HG02884 (cell line): Measurements from ENCODE around the gene TMEM132D.
"Not testable (repeated sequence)": the region's sequence is repeated elsewhere in the genome, so short reads cannot be mapped to it uniquely, and the experiment has no call there.

Experiments used
- ATAC-seq: cut with Tn5 transposase; IDR thresholded peaks from one replicate; pipeline ENCODE4 v1.9.1; 2021; ENCODE audit warnings: mild to moderate bottlenecking, moderate library complexity; ENCODE audit not compliant: unreplicated experiment

The TMEM132D gene

DNA sequence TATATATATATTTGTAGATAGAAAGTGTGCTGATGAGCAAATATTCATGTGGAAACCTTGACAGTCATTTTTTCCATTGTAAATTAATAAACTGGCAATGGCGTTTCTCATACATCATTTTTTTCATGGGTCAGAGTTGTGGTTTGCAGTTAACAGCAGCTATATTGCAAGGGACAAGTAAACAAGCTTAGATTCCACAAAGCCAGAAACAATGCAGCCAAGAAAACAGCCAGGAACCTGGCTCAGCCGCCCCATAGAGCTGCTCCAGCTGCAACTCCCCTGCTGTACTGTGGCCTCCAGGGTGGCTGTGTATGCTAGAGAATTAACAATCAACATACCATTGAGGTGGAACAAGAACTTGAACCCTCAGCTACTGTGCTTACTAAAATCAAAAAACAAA is 298.2 kb downstream of the TMEM132D start:
- ATAC-seq: no peak

DNA sequence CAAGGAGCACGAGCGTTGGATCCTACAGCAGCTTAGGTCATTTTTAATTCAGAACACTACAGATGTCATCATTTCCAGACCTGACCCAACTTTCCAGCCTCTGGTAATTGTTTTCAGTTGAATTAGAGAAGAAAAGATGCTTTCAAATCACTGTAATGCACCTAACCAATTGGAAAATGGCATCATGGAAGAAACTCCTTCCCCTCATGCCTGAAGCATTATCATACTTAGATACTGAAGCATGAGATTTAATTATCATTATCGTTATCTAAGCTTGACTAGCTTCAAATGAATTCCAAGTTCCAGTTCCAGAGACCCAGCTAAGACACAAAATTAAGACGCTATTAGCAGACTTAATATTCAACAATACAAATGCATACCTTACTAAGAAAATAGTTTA is 299.3 kb downstream of the TMEM132D start:
- ATAC-seq: no peak

DNA sequence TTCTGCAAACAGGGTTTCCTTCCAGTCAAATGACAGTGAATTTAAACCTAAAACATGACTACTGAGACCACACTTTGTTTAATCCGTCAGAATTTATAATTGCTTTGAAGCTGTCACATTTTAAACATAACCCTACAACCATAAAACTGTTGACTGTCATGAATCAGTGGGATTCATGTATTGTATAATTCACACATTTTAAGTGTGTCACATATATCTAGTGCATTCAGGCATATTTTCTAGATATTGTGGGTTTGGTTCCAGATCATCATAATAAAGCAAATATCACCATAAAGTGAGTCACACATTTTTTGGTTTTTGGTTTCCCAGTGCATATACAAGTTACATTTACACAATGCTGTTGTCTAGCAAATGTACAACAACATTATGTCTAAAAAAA is 304.4 kb downstream of the TMEM132D start:
- no peak for ATAC-seq

DNA sequence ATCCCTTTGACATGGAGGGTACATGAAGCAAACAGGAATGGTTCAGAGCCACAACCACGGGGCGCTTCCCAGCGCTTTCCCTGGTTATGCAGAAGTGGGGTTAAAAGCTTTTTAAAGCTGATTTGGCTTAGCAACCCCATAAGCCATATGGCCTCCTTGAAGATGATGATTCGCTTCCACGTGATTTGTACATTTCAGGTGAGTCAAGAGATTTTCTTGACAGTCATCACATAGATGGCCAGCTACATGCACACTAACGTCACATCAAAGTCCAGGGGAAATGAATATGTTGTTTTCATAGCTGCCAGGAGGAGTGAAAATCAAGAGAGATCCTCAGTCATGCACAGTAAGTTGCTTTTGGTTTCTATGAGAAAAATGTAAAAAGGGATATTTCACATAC is 309.7 kb downstream of the TMEM132D start:
- ATAC-seq: no peak

DNA sequence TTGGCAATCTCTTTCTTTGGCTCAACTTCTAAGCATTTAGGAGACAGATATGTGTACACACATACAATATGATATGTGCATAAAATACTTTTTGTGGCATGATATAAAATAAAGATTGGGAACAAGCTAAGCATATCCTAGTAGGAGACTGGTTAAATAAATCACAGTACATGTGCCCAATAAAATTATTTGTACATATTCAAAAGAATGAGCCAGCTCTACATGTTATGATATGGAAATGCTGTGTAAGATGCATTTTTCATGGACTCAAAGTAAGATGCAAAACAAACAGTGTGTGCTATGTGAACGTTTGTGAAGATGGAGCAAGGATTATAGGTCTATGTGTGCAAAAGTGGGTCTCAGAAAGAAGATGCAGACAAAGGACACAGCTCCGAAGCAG is 311.4 kb downstream of the TMEM132D start:
- no peak for ATAC-seq

DNA sequence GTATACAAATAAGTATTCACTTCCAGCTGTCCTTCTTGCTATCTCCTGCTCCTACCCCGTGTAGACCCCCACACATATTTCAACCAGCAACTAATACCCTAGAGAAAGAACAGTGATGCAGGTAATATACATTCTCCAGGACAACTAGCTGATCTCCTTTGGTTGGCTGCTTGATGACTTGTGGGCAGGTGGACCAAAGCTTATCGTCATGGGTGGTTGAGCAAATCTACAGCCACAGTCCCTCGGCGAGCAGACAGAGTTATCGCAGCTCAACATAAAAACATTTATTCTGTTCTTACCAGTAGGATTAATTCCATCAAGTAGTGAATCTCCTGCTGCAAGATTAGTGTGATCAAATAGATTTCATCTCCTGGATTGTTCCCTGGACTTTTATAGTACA is 314.3 kb downstream of the TMEM132D start:
- no peak for ATAC-seq

DNA sequence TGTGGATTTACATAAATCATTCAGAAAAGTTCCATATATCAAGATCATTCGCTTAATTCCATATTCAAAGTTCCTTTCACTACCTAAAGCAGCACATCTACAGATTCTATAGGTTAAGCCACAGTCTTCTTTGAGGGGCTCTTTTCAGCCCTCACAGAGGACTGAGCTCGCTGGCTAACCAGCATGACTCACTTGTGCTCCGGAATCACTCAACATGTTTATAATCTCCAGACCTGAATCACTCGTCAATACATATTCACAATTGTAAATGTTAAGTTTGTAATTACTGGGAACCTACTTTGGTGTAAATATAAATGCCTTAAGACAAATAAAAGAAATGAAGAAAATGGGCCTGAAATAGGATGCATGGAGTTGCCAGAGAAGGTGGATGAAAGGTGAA is 315.7 kb downstream of the TMEM132D start:
- ATAC-seq: no peak

DNA sequence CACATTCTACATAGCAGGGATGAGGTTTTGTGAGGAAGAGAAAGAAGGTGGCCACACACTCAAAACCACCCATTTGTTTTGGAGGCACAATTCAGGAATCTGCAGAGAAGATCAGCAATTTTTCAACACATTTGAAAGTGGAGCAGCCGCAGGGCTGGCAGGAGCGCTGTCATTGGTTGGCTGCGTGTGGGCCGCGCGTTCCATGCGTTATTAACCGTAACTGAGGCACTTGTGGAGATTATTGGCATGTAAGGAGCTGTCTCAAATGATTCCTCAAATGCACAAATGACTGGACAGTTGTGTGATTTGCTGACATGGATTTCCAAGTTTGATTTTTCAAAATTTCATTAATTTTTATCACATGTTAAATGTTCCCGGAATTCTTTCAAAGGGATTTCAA is 318.5 kb downstream of the TMEM132D start:
- no peak for ATAC-seq

DNA sequence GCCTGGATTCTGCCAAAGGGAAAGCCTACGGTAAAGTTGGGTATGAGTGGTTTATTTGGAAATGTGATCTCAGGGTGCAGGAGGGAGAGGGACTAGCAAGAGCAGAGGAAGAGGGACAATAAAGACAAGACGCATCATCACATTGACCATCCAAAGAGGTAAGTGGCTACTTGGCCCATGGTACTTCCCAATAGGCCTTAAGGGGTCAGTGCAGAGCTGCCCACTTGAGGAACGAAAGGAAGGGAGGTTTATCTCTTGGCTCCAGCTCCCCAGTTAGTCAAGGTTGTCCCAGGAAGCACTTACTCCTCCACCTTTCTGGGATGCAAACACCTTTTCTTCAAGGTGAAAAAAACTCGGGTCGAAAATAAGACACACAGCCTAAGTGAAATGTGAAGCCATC is 323.9 kb downstream of the TMEM132D start:
- no peak for ATAC-seq

DNA sequence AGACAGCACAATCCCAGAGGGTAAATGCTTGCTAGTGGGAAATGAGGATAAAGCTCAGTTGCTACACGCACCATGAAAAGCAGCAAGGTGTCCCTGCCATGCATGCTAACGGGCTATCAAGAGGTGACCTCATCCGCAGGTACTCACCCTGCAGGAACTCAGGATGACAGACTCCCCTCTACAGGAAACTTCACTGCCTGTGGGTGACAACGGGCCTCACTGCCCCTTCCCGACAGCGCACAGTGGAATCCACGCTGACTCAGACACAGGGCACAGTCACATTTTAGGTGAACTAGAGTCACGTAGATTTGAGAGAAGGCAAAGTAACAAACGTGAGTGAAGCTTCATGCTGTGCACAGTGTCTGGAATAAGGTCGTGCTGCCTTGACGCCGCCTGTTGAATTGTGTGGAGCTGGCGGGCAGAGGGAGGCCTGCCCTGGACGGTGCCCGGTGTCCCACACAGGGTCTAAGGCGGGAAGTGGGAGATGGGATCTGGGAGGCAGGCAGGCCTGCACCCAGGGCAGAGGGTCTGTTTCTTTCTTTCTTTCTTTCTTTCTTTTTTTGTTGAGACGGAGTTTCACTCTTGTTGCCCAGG is 331.8 kb downstream of the TMEM132D start:
- no peak for ATAC-seq

DNA sequence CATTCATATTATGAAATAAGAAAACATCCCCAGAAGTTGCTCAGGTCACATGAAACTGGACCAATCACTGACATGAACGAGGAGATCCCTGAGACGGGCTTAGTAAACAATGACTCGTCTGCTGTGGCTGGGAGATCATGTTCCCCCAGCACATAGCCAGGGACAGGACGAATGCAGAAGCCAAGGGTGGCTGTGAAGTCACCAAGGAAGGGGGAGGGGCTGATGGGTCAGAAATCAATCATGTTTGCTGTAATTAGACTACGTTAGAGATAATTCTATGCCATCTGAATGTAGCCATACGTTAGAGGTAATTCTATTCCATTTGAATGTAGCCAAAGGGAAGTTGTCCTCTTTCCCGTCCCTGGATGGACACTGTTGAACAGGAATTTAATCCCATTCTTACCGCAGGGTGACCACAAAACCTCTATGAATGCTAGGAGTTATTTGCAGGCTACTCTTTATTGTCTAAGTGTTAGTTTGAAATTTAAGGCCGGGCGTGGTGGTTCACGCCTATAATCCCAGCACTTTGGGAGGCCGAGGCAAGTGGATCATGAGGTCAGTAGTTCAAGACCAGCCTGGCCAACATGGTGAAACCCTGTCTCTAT is 332.9 kb downstream of the TMEM132D start:
- no peak for ATAC-seq

DNA sequence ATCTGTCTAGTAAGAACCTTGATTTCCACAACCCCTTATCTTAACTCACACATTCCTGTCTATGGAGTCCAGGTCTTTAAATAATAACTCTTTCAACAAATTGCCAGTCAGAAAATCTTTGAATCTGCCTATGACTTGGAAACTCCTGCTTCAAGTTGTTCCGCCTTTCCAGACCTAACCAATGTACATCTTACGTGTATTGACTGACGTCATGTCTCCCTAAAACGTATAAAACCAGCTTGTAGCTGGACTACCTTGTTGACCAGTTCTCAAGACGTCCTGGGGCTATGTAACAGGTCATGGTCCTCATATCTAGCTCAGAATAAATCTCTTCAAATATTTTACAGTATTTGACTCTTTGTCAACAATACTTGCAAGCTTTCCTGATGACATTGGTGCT is 337.0 kb downstream of the TMEM132D start:
- no peak for ATAC-seq

DNA sequence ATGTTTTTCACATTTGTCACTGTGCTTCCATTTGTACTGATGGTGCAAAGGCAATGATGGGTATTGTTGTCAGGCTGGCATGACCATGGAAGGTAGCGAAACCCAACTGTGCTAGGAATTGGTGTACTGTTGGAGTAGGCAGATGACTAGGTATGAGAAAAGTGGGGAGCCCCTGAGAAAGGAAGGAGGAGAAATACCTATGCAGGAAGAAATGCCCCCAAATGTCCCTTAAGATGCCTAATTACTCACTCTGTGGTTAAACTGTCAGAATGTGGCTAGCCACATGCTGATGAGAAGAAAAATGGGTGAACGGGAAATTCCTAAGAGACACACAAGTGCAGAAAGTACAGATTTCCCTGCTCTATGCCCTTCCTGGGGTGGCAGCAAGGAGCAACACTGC is 339.1 kb downstream of the TMEM132D start:
- no peak for ATAC-seq

DNA sequence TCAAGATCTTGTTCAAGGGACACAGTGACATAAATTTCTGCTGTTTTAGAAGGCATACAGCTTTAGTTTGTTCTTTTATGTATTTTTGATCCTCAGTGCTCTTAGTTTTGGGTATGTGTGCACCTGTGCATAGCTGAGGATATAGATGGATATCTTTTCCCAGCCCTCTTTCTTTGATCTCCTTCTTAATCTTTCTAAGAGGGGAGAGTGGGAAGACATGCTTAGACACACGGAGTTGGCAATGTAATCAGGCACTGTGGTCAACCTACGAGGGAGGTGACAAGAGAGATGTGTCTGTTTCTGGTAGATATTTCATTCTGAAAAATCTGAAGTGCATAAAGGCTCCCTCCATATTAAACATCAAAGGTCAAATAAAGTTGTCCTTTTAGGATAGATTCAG is 340.6 kb downstream of the TMEM132D start:
- ATAC-seq: no peak

DNA sequence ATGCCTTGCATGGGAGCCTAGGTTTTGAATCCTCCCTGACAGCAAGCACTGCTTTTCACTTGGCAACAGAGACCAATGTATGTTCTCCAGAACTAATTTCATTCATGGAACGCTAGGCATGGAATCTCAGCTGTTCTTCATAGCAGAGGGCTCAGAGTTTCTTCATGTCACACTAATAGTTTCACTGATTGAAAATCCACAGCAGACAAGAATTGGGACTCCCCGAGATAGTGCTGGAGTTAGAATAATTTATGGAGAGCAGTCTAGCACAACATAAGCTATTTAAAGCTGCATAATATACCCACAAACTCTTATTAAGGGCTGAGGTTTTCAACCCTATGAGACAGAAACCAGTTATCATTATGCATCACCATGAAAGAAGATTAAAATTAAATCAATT is 342.5 kb downstream of the TMEM132D start:
- ATAC-seq: no peak

DNA sequence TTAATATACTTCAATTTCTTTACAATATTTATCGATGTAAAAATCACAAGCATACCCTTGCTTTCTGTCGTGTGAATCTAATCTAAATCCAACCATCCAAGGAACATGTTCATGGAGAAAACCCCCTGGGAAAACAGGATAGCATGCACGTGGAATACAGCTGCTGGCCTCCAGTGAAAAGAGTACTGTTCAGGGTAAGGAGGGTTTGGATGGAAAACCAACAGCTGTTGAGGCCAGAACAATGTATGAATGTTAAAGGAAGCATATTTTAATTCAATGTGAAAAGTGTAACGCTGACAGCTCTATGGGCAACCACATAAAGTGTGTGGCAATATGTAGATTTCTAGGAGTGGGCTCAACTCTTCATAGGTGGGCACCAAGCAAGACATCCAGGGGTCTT is 344.0 kb downstream of the TMEM132D start:
- ATAC-seq: no peak

DNA sequence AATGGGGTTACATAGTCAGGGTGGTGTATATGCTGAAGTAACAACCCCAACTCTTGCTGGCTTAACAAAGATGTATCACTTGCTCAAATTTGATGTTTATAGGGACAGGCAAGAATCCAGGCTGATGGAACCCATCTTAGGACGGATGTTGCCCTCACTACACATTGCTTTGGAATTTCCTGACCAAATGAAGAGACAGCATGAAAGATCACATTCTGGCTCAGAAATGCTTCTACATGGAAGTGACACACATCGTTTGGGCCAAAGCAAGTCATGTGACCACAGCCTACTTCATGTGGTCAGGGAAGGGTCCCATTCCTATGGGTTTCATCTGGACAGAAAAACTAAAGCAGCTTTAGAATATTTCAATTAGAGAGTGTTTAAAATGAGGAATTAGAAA is 345.8 kb downstream of the TMEM132D start:
- ATAC-seq: no peak

DNA sequence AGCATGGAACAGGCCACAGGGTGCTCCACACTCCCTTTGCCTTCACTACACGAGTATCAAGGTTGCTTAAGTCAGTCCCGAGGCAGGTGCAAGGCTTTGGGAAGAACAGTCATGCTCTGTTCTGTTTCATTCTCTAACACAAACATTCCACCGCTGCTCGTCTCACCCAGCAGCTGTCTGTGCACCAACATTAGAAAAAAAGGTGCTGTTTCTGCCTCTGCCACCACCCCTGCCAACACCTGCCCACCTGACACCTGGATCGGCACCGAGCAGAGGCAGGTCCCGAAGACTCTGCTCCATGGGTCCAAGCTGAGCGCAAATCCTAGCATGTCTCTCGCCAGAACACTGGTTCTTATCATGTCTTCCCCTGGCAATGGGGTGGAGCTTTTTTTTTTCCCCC is 347.7 kb downstream of the TMEM132D start:
- ATAC-seq: no peak

DNA sequence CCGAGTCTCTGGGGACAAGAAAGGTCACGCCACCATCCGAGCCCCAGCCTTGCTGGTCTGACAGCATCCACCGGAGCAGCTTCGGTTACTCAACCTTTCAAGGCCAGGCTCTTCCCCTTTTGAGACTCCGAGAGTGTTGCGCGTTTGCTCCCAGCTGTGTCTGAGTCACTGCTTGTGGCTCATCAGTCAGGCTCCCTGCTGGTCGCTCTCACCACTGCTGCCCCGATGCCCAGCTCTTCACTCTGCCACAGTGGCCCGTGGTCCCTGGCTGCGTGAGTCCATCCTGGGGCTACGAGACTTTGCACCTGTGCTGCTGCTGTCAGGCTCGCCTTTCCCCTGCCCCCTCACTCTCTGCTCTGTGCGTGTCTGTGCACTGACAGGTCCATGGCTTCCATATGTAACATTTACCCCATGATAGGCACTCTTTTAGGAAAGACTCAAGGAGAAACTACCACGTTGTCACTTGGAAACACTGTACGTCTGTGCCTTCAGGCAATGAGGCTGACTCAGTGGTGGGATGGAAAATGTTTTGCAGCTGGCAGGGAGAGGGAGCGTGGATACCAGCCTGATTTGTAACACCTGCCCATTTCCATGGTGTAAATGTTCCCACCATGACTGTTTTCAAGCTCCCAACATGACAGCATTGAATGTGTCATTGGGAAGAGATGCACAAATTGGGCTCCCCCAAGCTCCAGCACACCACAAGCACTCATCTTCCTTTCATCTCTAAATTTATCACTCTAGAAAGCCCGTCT is 350.7 kb downstream of the TMEM132D start:
- no peak for ATAC-seq

DNA sequence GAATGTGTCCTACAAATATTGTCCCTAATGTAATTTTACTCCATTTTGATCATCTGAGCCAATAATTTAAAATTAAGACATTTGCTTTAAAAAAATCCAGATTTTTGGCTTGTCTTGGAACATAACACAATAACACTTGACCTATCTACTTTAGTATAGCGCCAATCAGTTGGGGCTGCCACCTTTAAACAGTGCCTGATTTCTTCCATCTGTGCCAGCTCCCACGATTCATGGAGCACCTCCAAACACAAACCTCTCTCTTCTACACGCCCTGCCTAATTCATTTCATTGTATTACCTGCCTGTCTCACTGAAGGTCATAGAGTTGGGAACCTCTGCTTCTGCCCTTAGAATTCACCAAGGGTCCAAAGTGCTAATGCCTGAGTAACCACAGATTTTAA is 352.4 kb downstream of the TMEM132D start:
- no peak for ATAC-seq

DNA sequence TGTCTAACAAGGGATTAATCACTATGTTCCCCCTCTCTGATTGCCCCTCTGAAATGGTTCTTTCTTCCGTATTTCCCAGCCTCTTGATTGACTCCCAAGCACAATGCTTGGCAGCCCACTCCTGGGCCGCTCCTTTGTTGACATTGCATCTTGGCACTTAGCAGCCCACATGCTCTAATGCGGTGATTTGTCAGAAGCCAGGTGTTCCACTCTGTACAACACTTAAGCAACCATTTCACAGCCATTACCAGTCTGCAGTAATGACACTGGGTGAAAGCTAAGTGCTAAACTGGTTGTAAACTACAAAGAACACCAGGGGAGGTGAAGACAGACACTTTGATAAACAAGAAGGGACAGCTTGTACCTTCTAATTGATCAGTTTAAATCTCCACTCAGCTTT is 353.5 kb downstream of the TMEM132D start:
- ATAC-seq: no peak

DNA sequence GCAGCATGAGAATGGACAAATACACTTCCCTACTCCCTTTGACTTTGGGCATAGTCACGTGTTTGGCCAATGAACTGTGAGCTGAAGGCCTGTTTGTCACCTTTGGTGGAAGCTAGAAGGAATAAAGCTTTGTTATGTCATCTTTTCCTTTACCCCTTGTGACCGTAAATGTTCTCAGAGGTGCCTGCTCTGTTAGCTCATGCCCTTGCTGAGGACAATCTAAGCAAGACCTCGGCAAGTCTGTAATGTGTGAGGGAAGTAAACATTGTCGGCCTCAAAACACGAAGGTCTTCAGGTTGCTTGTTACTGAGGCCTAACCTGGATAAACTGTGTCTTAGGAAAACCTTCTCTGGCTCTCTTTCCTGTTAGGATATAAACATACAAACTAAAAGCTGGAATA is 354.2 kb downstream of the TMEM132D start:
- ATAC-seq: no peak

DNA sequence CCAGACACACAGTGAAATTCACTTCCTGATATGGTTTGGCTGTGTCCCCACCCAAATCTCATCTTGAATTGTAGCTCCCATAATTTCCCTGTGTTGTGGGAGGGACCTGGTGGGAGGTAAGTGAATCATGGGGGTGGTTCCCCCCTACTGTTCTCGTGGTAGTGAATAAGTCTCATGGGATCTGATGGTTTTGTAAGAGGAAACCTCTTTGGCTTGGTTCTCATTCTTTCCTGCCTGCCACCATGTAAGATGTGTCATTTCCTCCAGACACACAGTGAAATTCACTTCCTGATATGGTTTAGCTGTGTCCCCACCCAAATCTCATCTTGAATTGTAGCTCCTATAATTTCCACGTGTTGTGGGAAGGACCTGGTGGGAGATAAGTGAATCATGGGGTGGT is 354.8 kb downstream of the TMEM132D start:
- not testable (repeated sequence) for ATAC-seq
